Activated CD4-positive, alpha-beta T cell treated with anti-CD3 and anti-CD28 coated beads, Interleukin-2, amount 50 U/mL, for 48 hours (primary cell): ENCODE data around the gene GIMD1.
"Not testable (repeated sequence)": the region's sequence is repeated elsewhere in the genome, so short reads cannot be mapped to it uniquely, and the experiment has no call there.

ENCODE experiments used
- DNase-seq, 2 experiments: peaks; one replicate each; pipeline ENCODE4 v3.0.0-alpha.2; 2020

The GIMD1 gene

GRCh38 chr4:106368678-106369077, at the start of gene GIMD1:
TSS of gene GIMD1 (minus strand) at chr4:106368778. CDS start at chr4:106367435, 1,343 bp downstream.
- DNase-seq = no peak

GRCh38 chr4:106414366-106414765, 45.8 kb upstream of the GIMD1 start:
- DNase-seq = no peak

- no peak for DNase-seq
Measured at GRCh38 chr4:106409901-106410889, 41.6 kb upstream of the GIMD1 start.

GRCh38 chr4:106408004-106408403, 39.4 kb upstream of the GIMD1 start:
- DNase-seq = not testable (repeated sequence)

GRCh38 chr4:106401157-106401556, 32.6 kb upstream of the GIMD1 start:
- DNase-seq = no peak

DNA sequence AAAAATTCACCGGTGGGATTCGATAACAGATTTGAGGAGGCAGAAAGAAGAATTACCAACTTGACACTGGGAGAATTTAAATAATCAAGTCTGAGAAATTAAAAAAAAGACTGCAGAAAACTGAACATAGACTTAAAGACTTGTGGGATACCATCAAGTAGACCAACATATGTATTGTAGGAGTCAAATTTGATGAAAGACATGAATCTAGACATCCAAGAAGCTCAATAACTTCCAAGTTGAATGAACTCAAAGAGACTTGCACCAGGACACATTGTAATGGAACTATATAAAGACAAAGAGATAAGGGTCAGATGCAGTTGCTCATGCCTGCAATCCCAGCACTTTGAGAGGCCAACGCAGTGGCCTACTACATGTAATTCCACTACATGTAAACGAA, 30.3 kb upstream of the GIMD1 start:
- DNase-seq = not testable (repeated sequence)

- no peak for DNase-seq
Measured at GRCh38 chr4:106395582-106395981, 27.0 kb upstream of the GIMD1 start.

- no peak for DNase-seq
Measured at GRCh38 chr4:106385853-106386393, 17.3 kb upstream of the GIMD1 start.

DNA sequence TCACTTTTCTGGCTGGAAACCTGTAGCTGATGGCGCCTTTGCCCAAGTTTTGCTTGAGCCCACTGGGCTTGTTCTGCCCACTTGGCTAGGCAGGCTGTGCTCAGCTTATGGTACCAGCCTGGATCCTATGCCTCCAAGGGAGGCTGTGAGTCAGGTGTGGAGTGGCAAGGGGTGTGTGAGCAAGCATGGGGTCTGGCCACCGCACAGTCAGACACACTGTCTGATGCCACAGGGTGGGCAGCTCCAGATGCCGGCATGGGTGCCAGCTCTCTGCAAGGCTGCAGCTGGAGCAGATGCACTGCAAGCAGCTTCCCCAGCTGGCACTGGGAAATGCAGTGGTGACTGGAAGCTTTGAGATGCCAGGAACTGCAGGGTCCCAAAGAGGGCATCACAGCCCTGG, 16.3 kb upstream of the GIMD1 start:
- DNase-seq = no peak

- no peak for DNase-seq
Measured at GRCh38 chr4:106380179-106380578, 11.6 kb upstream of the GIMD1 start.

- DNase-seq = no peak
Measured at GRCh38 chr4:106373026-106373425, 4.4 kb upstream of the GIMD1 start.

- no peak for DNase-seq
Measured at GRCh38 chr4:106371161-106371560, 2.6 kb upstream of the GIMD1 start.

DNA sequence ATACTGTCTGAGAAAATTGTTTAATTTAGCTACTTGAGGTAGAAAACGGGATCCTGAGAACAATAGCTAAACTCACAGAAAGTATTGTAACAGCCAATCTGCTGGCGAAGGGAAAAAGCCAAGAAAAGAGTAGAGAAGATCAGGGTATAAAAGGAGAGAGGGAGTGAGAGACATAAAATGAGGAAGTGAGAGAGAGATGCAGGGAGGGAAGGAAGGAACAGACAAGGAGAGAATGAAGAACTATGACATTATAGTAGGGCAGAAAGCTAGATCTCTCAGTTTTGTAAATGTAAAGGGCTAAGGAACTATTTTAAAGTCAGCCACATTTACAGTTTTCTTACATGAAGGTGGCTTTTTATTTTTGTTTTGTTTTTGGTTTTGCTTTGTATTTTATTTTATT, 1.6 kb upstream of the GIMD1 start:
- DNase-seq = no peak

DNA sequence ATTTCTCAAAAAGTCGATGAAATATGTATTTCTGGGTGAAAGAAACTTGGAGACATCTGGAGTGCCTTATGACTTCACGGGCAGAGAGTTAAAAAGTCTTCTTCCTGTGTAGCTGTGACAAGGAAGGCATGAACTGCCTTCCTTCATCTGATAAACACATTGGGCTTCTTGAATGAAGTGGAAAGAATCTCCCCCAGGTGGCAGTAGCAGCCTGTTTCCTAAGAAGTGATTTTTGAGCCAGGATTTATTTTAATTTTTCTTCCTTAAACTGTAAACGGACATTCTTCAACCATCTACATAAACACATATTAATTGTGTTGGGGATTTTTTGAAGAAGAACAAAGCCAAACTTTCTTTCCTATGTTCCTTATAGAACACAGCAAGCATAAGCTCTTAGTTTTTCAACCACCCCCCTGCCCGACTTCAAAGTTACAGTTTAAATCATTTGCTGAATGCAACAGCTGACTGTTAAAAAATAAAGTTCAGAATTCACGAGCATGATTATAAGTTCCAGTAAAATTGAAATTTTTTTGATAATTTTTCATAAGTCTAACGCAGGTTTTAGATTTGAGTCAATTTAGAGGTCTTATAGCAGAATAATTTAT, 980 bp upstream of the GIMD1 start:
- DNase-seq = peak in 1 of 2 experiments; percentile 7

GRCh38 chr4:106367072-106367471, 1.5 kb downstream of the GIMD1 start:
- no peak for DNase-seq

GRCh38 chr4:106366026-106366425, 2.6 kb downstream of the GIMD1 start:
- no peak for DNase-seq

DNA sequence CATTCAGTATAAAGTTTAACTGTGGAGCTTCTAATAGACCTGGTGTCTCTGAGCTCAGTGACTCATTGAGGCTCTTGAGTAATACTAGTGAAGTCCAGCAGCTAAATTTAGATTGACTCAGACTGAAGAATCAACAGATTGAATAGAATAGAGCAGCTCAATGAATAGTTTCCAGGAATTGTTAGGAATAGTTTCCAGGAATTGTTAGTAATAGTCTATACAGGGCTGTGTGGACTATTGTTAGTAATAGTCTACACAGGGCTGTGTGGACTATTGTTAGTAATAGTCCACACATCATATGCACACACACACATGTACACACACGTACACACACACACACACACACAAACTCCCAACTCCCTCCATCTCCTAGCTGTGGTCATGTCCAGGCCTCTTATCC, 3.0 kb downstream of the GIMD1 start:
- DNase-seq = no peak

- no peak for DNase-seq
Measured at GRCh38 chr4:106364282-106364681, 4.3 kb downstream of the GIMD1 start.

DNA sequence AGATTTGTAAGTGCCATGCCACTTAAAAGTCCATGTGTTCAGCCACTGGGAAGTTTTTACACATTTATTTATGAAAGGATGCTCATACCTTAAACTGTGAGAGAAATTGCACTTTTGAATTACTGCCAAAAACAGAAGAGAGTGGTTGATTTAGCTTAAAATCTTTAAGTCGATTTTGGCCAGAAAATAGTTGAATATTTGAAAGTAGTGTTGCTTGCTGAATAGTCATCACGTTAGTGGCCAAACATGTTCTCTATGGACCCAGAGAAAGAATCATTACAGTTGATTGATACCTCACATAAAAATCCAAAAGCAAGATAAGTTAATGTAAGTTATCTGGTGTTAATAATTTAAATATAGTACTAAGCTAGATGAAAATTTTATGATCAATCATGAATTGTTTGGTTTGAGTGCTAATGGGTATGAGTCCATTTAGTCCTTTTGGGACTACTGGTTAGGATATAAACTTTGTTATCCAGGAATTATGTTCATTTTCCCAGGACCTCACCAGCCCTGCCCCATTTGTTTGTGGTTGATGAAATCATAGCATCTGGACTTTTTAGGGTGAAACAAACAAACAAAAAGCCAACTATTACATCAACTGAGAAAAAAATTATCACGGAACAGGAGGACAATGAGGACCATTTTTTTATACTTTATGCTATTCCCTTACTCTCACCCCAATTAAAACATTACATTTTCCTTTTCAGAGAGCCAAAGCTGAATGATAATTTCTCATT, 6.3 kb downstream of the GIMD1 start:
- DNase-seq = no peak

DNA sequence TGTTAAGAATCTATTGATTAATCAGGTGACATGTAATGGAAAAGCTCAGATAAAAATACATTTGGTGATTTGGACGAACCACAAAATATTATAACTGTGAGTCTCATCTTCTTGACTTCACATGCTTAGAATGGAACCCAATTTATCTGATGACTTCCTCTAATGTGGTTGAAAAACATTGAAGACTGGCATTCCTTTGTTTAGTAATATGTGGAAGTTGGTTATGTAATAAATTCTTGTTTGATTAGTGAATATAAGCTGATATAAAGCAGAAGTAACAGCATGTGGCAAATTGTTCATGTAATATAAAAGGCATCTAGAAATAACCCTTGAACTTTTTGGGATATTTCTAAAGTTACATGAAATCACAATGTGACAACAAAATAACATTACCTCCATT, 9.7 kb downstream of the GIMD1 start:
- DNase-seq = no peak

- DNase-seq = no peak
Measured at GRCh38 chr4:106355193-106355592, 13.4 kb downstream of the GIMD1 start.

GRCh38 chr4:106353786-106354185, 14.8 kb downstream of the GIMD1 start:
- no peak for DNase-seq

GRCh38 chr4:106351016-106351415, 17.6 kb downstream of the GIMD1 start:
- DNase-seq = no peak
